HepG2 (cell line): ENCODE results near the gene COL4A2. TPM values are rescaled to one million over a fixed set of nuclear protein-coding genes. Genes with fewer than 3 reads are reported as not detected.

Experiments
- ATAC-seq: fragments of 200-7000 bp; cut with Tn5 transposase; 3 replicates; pipeline ENCODE4 v1.9.1; 2020; ENCODE audit warnings: mild to moderate bottlenecking, moderate library complexity
- BruUV-seq: library from RNA; stranded (reverse); fragments of 400-500 nt; replicated peaks from 2 replicates; lab custom pipeline; 2021; lab: Mats Ljungman, UMichigan
- CTCF ChIA-PET: fragments of 300-600 bp; formaldehyde crosslinking; extraction: SDS; loops from one replicate; lab custom pipeline; 2021; ENCODE audit warnings: low total read pairs, inconsistent platforms, low intra/inter-chr PET ratio; lab: Yijun Ruan, JAX
- POLR2A ChIA-PET: fragments of 350-600 bp; sonication (Branson Sonifier 250); formaldehyde crosslinking; loops from one replicate; lab custom pipeline; 2020; ENCODE audit warnings: antibody characterized with exemption, inconsistent platforms; lab: Yijun Ruan, JAX
- DNase-seq: peaks from one replicate; pipeline ENCODE4 v3.0.0-alpha.2; 2015; ENCODE audit warnings: low spot score
- FAIRE-seq: peaks from 3 replicates; lab custom pipeline; 2011; peaks lifted over from hg19 to GRCh38; lab: Jason Lieb, UNC
- H2AFZ ChIP-seq: one replicate; pipeline ENCODE4 v1.6.1; 2011; ENCODE audit warnings: low read length, inconsistent platforms
- H3K27ac ChIP-seq: fragments of 300-600 bp; 3 replicates; pipeline ENCODE4 v1.8.0; 2011; ENCODE audit warnings: mixed run types, mild to moderate bottlenecking, mixed read lengths, low read length, inconsistent platforms; ENCODE audit not compliant: insufficient read depth; ENCODE audit errors: extremely low read length
- H3K27me3 ChIP-seq, 2 experiments: fragments of 200-600 bp in 1 of 2; 2 replicates in 1 of 2; 3 replicates in 1 of 2; pipeline versions ENCODE4 v1.6.0 to v1.8.0; 2011; ENCODE audit warnings: low read length in 2 of 2, mild to moderate bottlenecking in 2 of 2, moderate library complexity in 2 of 2, inconsistent platforms in 1 of 2; ENCODE audit not compliant: insufficient read depth in 2 of 2, control insufficient read depth in 1 of 2
- H3K36me3 ChIP-seq, 2 experiments: fragments of 200-600 bp in 1 of 2; replicated peaks in 1 of 2; 2 replicates in 1 of 2; 3 replicates in 1 of 2; pipeline versions ENCODE4 v1.5.1 to v1.8.0; 2011; ENCODE audit warnings: low read length in 2 of 2, inconsistent platforms in 1 of 2; ENCODE audit not compliant: insufficient read depth in 2 of 2, control insufficient read depth in 1 of 2
- H3K4me1 ChIP-seq: 2 replicates; pipeline ENCODE4 v1.5.1; 2012; ENCODE audit warnings: low read length, inconsistent platforms; ENCODE audit not compliant: insufficient read depth
- H3K4me2 ChIP-seq: 2 replicates; pipeline ENCODE4 v1.6.0; 2011; ENCODE audit warnings: low read depth, low read length, inconsistent platforms
- H3K4me3 ChIP-seq, 3 experiments: fragments of 200-600 bp in 1 of 3; sonication (generic), shearing (Covaris generic) in 1 of 3; replicated peaks in 1 of 3; 2 replicates each; pipeline ENCODE4 v1.5.1; 2011 to 2016; ENCODE audit warnings: low read length in 3 of 3, inconsistent platforms in 2 of 3, low read depth in 2 of 3, mild to moderate bottlenecking in 2 of 3, control low read depth in 1 of 3, mixed read lengths in 1 of 3; ENCODE audit not compliant: insufficient read depth in 1 of 3
- H3K79me2 ChIP-seq: one replicate; pipeline ENCODE4 v1.6.1; 2011; ENCODE audit warnings: low read length, inconsistent platforms; ENCODE audit not compliant: insufficient read depth
- H3K9ac ChIP-seq: 2 replicates; pipeline ENCODE4 v1.6.0; 2011; ENCODE audit warnings: mild to moderate bottlenecking, low read depth, low read length, inconsistent platforms; ENCODE audit not compliant: insufficient read depth
- H3K9me3 ChIP-seq: 2 replicates; pipeline ENCODE4 v1.5.1; 2012; ENCODE audit warnings: mild to moderate bottlenecking, low read length
- H4K20me1 ChIP-seq: 2 replicates; pipeline ENCODE4 v1.6.0; 2011; ENCODE audit warnings: inconsistent platforms, mild to moderate bottlenecking, low read length, moderate library complexity; ENCODE audit not compliant: insufficient read depth
- ERF ChIP-seq: IDR thresholded peaks from 2 replicates; pipeline ENCODE4 v1.6.1; 2018; ENCODE audit warnings: missing biosample characterization, missing genetic modification reagents
- MAFK ChIP-seq, 2 experiments: IDR thresholded peaks in 1 of 2; conservative IDR thresholded peaks in 1 of 2; 2 replicates each; pipeline ENCODE4 v1.6.1; 2011; ENCODE audit warnings: improper control_type of control experiment in 2 of 2, low read length in 2 of 2
- NRL ChIP-seq: sonication (generic); formaldehyde crosslinking; IDR thresholded peaks from 2 replicates; pipeline ENCODE4 v1.5.0; 2020; ENCODE audit warnings: missing genetic modification reagents, mild to moderate bottlenecking, moderate library complexity, borderline replicate concordance
- PTBP1 ChIP-seq: fragments of 200-400 bp; formaldehyde crosslinking; IDR thresholded peaks from 2 replicates; pipeline ENCODE4 v1.6.1; 2018; ENCODE audit warnings: low read length, low read depth; ENCODE audit not compliant: poor library complexity, severe bottlenecking
- SP2 ChIP-seq: sonication (generic); formaldehyde crosslinking; IDR thresholded peaks from 2 replicates; pipeline ENCODE4 v1.5.1; 2020; ENCODE audit warnings: mild to moderate bottlenecking, missing genetic modification reagents
- SRF ChIP-seq: IDR thresholded peaks from 2 replicates; pipeline ENCODE4 v1.6.1; 2011; ENCODE audit warnings: mild to moderate bottlenecking, low read depth, low read length, moderate library complexity
- ZBTB42 ChIP-seq: sonication (generic); formaldehyde crosslinking; IDR thresholded peaks from 2 replicates; pipeline ENCODE4 v1.5.0; 2020; ENCODE audit warnings: mild to moderate bottlenecking, missing genetic modification reagents
- ZNF251 ChIP-seq: sonication (generic); formaldehyde crosslinking; IDR thresholded peaks from 2 replicates; pipeline ENCODE4 v1.9.0; 2021; ENCODE audit warnings: mild to moderate bottlenecking, missing genetic modification reagents
- ZNF737 ChIP-seq: sonication (generic); formaldehyde crosslinking; IDR thresholded peaks from 2 replicates; pipeline ENCODE4 v1.5.0; 2020; ENCODE audit warnings: missing genetic modification reagents, mild to moderate bottlenecking, borderline replicate concordance
- WGBS: methylation state at CpG from one replicate; pipeline ENCODE4 v1.1.6; 2017; ENCODE audit warnings: low lambda C conversion rate; 5-methylcytosine and 5-hydroxymethylcytosine counted together
- in situ Hi-C: cut with HindIII; loops from 2 replicates; pipeline ENCODE4 v1.10.0; 2017; ENCODE audit warnings: low pct_unique_long_range_greater_than_20kb; ENCODE audit not compliant: extremely low pct_ligation_motif_present
- intact Hi-C: fragments of 100-400 bp; cut with micrococcal nuclease; formaldehyde crosslinking; loops from one replicate; pipeline ENCODE4 v1.10.0; 2022; ENCODE audit not compliant: unreplicated experiment
- polyA plus RNA-seq, 8 experiments: library from polyadenylated mRNA; depleted of rRNA in 3 of 8; stranded (reverse) in 7 of 8; unstranded in 1 of 8; fragments of >200 nt; fragmentation: Illumina TruSeq in 4 of 8; extraction: Trizol in 4 of 8; gene quantifications; 2 replicates each; pipeline versions ENCODE4 v1.2.1 to v1.2.3, GENCODE V29; 2011 to 2016; ENCODE audit warnings: low read depth in 4 of 8, missing spikeins in 1 of 8, mixed read lengths in 1 of 8; ENCODE audit not compliant: insufficient read depth in 1 of 8
- total RNA-seq, 5 experiments: library from RNA; depleted of rRNA; stranded (reverse); fragments of >200 nt; fragmentation: Illumina TruSeq; extraction: Trizol; gene quantifications; 2 replicates each; pipeline ENCODE4 v1.2.3, GENCODE V29; 2016; ENCODE audit warnings: low read depth in 1 of 5
- TF ChIP-seq, protein P1 (sequence below): sonication (generic); formaldehyde crosslinking; IDR thresholded peaks from 2 replicates; pipeline ENCODE4 v1.4.0; 2020; ENCODE audit warnings: mild to moderate bottlenecking, missing genetic modification reagents
- TF ChIP-seq, protein P2 (sequence below), 2 experiments: IDR thresholded peaks; 2 replicates each; pipeline ENCODE4 v1.6.1; 2011 to 2012; ENCODE audit warnings: low read length in 2 of 2, borderline replicate concordance in 1 of 2, low read depth in 1 of 2, mild to moderate bottlenecking in 1 of 2, moderate library complexity in 1 of 2

COL4A2 gene
- total and polyA plus RNA-seq, 2 of the 13 experiments (the other 11 are each of a cell fraction or from before 2014, with no cell fraction given) = 0.22 to 1.9 TPM

GRCh38 chr13:110294146-110294545 is 12.9 kb upstream of the COL4A2 start:
- ChIA-PET CTCF (no interaction called here), POLR2A (no interaction called here)
- no peak overlapping the region for H3K4me3 ChIP-seq
- no peak overlapping the region for H3K9ac ChIP-seq
- no peak overlapping the region for H3K4me2 ChIP-seq
- H3K27me3 ChIP-seq = peaks cover 1 to 32% of the 10 kb centered on the region in 2 experiments; a peak in 4 of 5 replicates
- intact Hi-C loops = no loop called here
- H2AFZ ChIP-seq = no peak overlapping the region
- BruUV-seq = no TSS peak
- no peak for ATAC-seq
- H3K36me3 ChIP-seq = no peaks in the 10 kb centered on the region
- H3K9me3 ChIP-seq = no peaks in the 10 kb centered on the region
- no peaks in the 10 kb centered on the region for H4K20me1 ChIP-seq
- WGBS = no CpG with 5 or more reads among the region's 3 CpGs
- in situ Hi-C loops = no loop called here
- no peak for FAIRE-seq
- no peak for TF ChIP-seq ERF (CRISPR knock-in tag)
- H3K79me2 ChIP-seq = no peaks in the 10 kb centered on the region
- no peaks in the 10 kb centered on the region for H3K4me1 ChIP-seq
- no peak for DNase-seq
- H3K27ac ChIP-seq = no peak overlapping the region

DNA sequence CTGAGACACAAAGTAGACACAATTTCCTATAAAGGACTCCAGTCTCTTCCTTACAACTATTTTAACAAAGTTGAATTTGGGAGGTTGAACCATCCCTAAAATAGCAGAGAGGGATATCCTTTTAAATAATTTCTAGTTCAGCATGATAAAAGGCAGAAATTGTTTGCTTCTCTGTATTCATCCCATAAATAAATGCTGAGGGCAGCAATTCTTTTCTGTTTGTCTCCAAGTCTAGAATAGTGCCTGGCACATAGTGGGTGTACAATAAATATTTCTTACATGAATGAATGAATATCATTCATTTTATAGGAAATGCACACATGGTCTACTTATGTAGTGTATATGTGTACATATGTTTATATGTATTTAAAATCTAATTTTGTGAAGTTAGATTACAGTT is 12.5 kb upstream of the COL4A2 start:
- Histone ChIP-seq H3K9ac (no peak overlapping the region), H3K4me1 (no peaks in the 10 kb centered on the region), H3K4me2 (no peak overlapping the region), H4K20me1 (no peaks in the 10 kb centered on the region), H2AFZ (no peak overlapping the region), H3K9me3 (no peaks in the 10 kb centered on the region), H3K79me2 (no peaks in the 10 kb centered on the region), H3K27me3 (peaks cover 3 to 37% of the 10 kb centered on the region in 2 experiments; a peak in 4 of 5 replicates), H3K36me3 (no peaks in the 10 kb centered on the region), H3K4me3 (no peak overlapping the region), H3K27ac (no peak overlapping the region)
- BruUV-seq = no TSS peak
- DNase-seq (no peak), FAIRE-seq (no peak), ATAC-seq (no peak)
- in situ Hi-C loops = no loop called here
- CTCF ChIA-PET = no interaction called here
- intact Hi-C loops = no loop called here
- POLR2A ChIA-PET = no interaction called here
- no peak for TF ChIP-seq ZNF251 (CRISPR knock-in tag)
- TF ChIP-seq NRL (CRISPR knock-in tag) = no peak
- TF ChIP-seq, protein P1, sequence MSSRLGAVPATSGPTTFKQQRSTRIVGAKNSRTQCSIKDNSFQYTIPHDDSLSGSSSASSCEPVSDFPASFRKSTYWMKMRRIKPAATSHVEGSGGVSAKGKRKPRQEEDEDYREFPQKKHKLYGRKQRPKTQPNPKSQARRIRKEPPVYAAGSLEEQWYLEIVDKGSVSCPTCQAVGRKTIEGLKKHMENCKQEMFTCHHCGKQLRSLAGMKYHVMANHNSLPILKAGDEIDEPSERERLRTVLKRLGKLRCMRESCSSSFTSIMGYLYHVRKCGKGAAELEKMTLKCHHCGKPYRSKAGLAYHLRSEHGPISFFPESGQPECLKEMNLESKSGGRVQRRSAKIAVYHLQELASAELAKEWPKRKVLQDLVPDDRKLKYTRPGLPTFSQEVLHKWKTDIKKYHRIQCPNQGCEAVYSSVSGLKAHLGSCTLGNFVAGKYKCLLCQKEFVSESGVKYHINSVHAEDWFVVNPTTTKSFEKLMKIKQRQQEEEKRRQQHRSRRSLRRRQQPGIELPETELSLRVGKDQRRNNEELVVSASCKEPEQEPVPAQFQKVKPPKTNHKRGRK (CRISPR knock-in tag) = no peak
- no peak for TF ChIP-seq SRF
- TF ChIP-seq, protein P2, sequence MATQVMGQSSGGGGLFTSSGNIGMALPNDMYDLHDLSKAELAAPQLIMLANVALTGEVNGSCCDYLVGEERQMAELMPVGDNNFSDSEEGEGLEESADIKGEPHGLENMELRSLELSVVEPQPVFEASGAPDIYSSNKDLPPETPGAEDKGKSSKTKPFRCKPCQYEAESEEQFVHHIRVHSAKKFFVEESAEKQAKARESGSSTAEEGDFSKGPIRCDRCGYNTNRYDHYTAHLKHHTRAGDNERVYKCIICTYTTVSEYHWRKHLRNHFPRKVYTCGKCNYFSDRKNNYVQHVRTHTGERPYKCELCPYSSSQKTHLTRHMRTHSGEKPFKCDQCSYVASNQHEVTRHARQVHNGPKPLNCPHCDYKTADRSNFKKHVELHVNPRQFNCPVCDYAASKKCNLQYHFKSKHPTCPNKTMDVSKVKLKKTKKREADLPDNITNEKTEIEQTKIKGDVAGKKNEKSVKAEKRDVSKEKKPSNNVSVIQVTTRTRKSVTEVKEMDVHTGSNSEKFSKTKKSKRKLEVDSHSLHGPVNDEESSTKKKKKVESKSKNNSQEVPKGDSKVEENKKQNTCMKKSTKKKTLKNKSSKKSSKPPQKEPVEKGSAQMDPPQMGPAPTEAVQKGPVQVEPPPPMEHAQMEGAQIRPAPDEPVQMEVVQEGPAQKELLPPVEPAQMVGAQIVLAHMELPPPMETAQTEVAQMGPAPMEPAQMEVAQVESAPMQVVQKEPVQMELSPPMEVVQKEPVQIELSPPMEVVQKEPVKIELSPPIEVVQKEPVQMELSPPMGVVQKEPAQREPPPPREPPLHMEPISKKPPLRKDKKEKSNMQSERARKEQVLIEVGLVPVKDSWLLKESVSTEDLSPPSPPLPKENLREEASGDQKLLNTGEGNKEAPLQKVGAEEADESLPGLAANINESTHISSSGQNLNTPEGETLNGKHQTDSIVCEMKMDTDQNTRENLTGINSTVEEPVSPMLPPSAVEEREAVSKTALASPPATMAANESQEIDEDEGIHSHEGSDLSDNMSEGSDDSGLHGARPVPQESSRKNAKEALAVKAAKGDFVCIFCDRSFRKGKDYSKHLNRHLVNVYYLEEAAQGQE (IDR thresholded peaks at IDR 0.05; ENCODE audit: borderline replicate concordance in 1 of 2, low read depth in 1 of 2, low read length in 2 of 2) = no peak
- TF ChIP-seq ZNF737 = no peak
- no peak for TF ChIP-seq ZBTB42 (CRISPR knock-in tag)
- TF ChIP-seq SP2 (CRISPR knock-in tag) = no peak
- TF ChIP-seq PTBP1 = no peak
- peak; percentile 86 to 95 for TF ChIP-seq MAFK (conservative IDR thresholded peaks at IDR 0.05 in 1 of 2, IDR thresholded peaks at IDR 0.05 in 1 of 2; ENCODE audit: low read length in 2 of 2)
